Progenitor cell of endocrine pancreas (in vitro differentiated cells): ENCODE data around the gene MON2. TPM values are rescaled to one million over a fixed set of nuclear protein-coding genes. Genes with fewer than 3 reads are reported as not detected.
A peak's percentile ranks its signal among the peaks of the same experiment; 100 is the strongest.

Experiments
- DNase-seq: peaks from one replicate; pipeline ENCODE4 v3.0.0; 2021; ENCODE audit warnings: low spot score; ENCODE audit not compliant: unreplicated experiment
- H3K27ac Mint-ChIP-seq: 2 replicates; pipeline ENCODE4 v1.8.0; 2021; ENCODE audit warnings: mild to moderate bottlenecking, moderate library complexity, mixed read lengths
- H3K27me3 Mint-ChIP-seq: 2 replicates; pipeline ENCODE4 v1.8.0; 2021; ENCODE audit warnings: mixed read lengths
- H3K36me3 Mint-ChIP-seq: 2 replicates; pipeline ENCODE4 v1.8.0; 2022; ENCODE audit warnings: mixed read lengths; ENCODE audit not compliant: insufficient read depth
- H3K4me1 Mint-ChIP-seq: 2 replicates; pipeline ENCODE4 v1.8.0; 2021; ENCODE audit warnings: low read depth, mixed read lengths
- H3K4me3 Mint-ChIP-seq: 2 replicates; pipeline ENCODE4 v1.8.0; 2021; ENCODE audit warnings: low read depth, mild to moderate bottlenecking, moderate library complexity, mixed read lengths
- H3K9me3 Mint-ChIP-seq: 2 replicates; pipeline ENCODE4 v1.8.0; 2021; ENCODE audit warnings: low read depth, mixed read lengths
- CTCF ChIP-seq: fragments of 200-600 bp; sonication (generic); IDR thresholded peaks from one replicate; pipeline ENCODE4 v1.5.0; 2021; ENCODE audit warnings: antibody characterized with exemption, mild to moderate bottlenecking; ENCODE audit not compliant: unreplicated experiment
- microRNA-seq: library from miRNA; unstranded; fragments of <30 nt; microRNA quantifications from one replicate; pipeline ENCODE4 v1.1.0, GENCODE V29; 2020; ENCODE audit warnings: borderline number of aligned reads; ENCODE audit not compliant: unreplicated experiment
- total RNA-seq: library from RNA; stranded (reverse); gene quantifications from 2 replicates; pipeline ENCODE4 v1.2.1, GENCODE V29; 2021

Gene MON2
- total RNA-seq, 1 donor from 2014 or later: 53.1 TPM

- no peaks in the 10 kb centered on the region for H3K27me3 Mint-ChIP-seq
- no peaks in the 10 kb centered on the region for H3K9me3 Mint-ChIP-seq
- DNase-seq: no peak
- H3K4me1 Mint-ChIP-seq: peaks cover 9% of the 10 kb centered on the region
- H3K4me3 Mint-ChIP-seq: no peak overlapping the region
- peaks cover 13% of the 10 kb centered on the region for H3K36me3 Mint-ChIP-seq
- TF ChIP-seq CTCF: no peak
- H3K27ac Mint-ChIP-seq: no peak overlapping the region
These were observed 182.9 kb downstream of the MON2 start for GRCh38 chr12:62649412-62650138.

Small RNAs within 50 kb of the gene (microRNA-seq; reads per million reads assigned to microRNA genes)
- gene MIRLET7I: 380 reads per million, percentile 70 among the genes with 10 or more reads in this experiment

Other genes with a start within 250 kb of the MON2 start
- gene USP15, start 206.4 kb upstream of the MON2 start, total RNA-seq: 43.3 and 49.1 TPM in 2 replicates